ENCODE measurements around the gene LMAN2L. TPM values are rescaled to one million over a fixed set of nuclear protein-coding genes. Genes with fewer than 3 reads are reported as not detected.

The LMAN2L gene
- polyA plus RNA-seq, 1 experiment: 29.6 TPM

- CTCF ChIA-PET: interaction anchor here (0.7 kb wide), 1 partner anchor 11 kb away, joined by 3 read pairs; no protein-coding TSS in a partner anchor
These were observed 40.8 kb downstream of the LMAN2L start for GRCh38 chr2:96699021-96699420.

GRCh38 chr2:96698221-96698861 is 41.5 kb downstream of the LMAN2L start:
- ChIA-PET CTCF (no interaction called here), POLR2A (no interaction called here)

More at GRCh38 chr2:96699021-96699420, 40.8 kb downstream of the LMAN2L start:
- POLR2A ChIA-PET: no interaction called here
- H3K4me3 ChIP-seq (ENCODE audit: low read depth, low read length): no peak overlapping the region
- peaks cover 1% of the 10 kb centered on the region for H3K36me3 ChIP-seq (ENCODE audit: control insufficient read depth, insufficient read depth, low read length)
- DNase-seq (ENCODE audit: low read depth): no peak
- no peaks in the 10 kb centered on the region for H3K27me3 ChIP-seq (ENCODE audit: control insufficient read depth, insufficient read depth, low read length)
- no peak for TF ChIP-seq CTCF (IDR thresholded peaks at IDR 0.05; ENCODE audit: insufficient read depth, low read depth, low read length)

GRCh38 chr2:96697476-96697875 is 42.4 kb downstream of the LMAN2L start:
- POLR2A ChIA-PET: no interaction called here
- Histone ChIP-seq H3K36me3 (ENCODE audit: control insufficient read depth, insufficient read depth, low read length) (peaks cover 1% of the 10 kb centered on the region), H3K4me3 (ENCODE audit: low read depth, low read length) (no peak overlapping the region), H3K27me3 (ENCODE audit: control insufficient read depth, insufficient read depth, low read length) (no peaks in the 10 kb centered on the region)
- TF ChIP-seq CTCF (IDR thresholded peaks at IDR 0.05; ENCODE audit: insufficient read depth, low read depth, low read length): no peak
- CTCF ChIA-PET: interaction anchor here (1.6 kb wide), 1 partner anchor 14 kb away, joined by 5 read pairs; no protein-coding TSS in a partner anchor
- no peak for DNase-seq (ENCODE audit: low read depth)

More at GRCh38 chr2:96698221-96698861, 41.5 kb downstream of the LMAN2L start:
- no peak for DNase-seq (ENCODE audit: low read depth)
- no peak for TF ChIP-seq CTCF (IDR thresholded peaks at IDR 0.05; ENCODE audit: insufficient read depth, low read depth, low read length)
- Histone ChIP-seq H3K27me3 (ENCODE audit: control insufficient read depth, insufficient read depth, low read length) (no peaks in the 10 kb centered on the region), H3K4me3 (ENCODE audit: low read depth, low read length) (no peak overlapping the region), H3K36me3 (ENCODE audit: control insufficient read depth, insufficient read depth, low read length) (peaks cover 1% of the 10 kb centered on the region)

GRCh38 chr2:96695602-96696001 is 44.3 kb downstream of the LMAN2L start:
- Histone ChIP-seq H3K4me3 (ENCODE audit: low read depth, low read length) (no peak overlapping the region), H3K27me3 (ENCODE audit: control insufficient read depth, insufficient read depth, low read length) (no peaks in the 10 kb centered on the region), H3K36me3 (ENCODE audit: control insufficient read depth, insufficient read depth, low read length) (no peaks in the 10 kb centered on the region)
- CTCF ChIA-PET: interaction anchor here (1.2 kb wide), 1 partner anchor 10 kb away, joined by 4 read pairs; no protein-coding TSS in a partner anchor
- POLR2A ChIA-PET: no interaction called here
- no peak for DNase-seq (ENCODE audit: low read depth)
- TF ChIP-seq CTCF (IDR thresholded peaks at IDR 0.05; ENCODE audit: insufficient read depth, low read depth, low read length): no peak

GRCh38 chr2:96694816-96695455 is 44.9 kb downstream of the LMAN2L start:
- ChIA-PET POLR2A (no interaction called here), CTCF (interaction anchor here (1.2 kb wide), 1 partner anchor 11 kb away, joined by 4 read pairs; no protein-coding TSS in a partner anchor)
- no peaks in the 10 kb centered on the region for H3K27me3 ChIP-seq (ENCODE audit: control insufficient read depth, insufficient read depth, low read length)
- no peaks in the 10 kb centered on the region for H3K36me3 ChIP-seq (ENCODE audit: control insufficient read depth, insufficient read depth, low read length)
- no peak for TF ChIP-seq CTCF (IDR thresholded peaks at IDR 0.05; ENCODE audit: insufficient read depth, low read depth, low read length)
- no peak overlapping the region for H3K4me3 ChIP-seq (ENCODE audit: low read depth, low read length)
- DNase-seq (ENCODE audit: low read depth): no peak

Measured in BJ (cell line).